ENCODE data around the gene SLC35C1. TPM values are rescaled to one million over a fixed set of nuclear protein-coding genes. Genes with fewer than 3 reads are reported as not detected.
A peak's percentile ranks its signal among the peaks of the same experiment; 100 is the strongest.
"Not testable (repeated sequence)": the region's sequence is repeated elsewhere in the genome, so short reads cannot be mapped to it uniquely, and the experiment has no call there.

SLC35C1 gene
- total RNA-seq, 1 experiment from 2014 or later = 11.0 TPM

- no peak for DNase-seq (ENCODE audit: low read depth)
Measured at GRCh38 chr11:45811109-45811435, 6.1 kb downstream of the SLC35C1 start.

- DNase-seq (ENCODE audit: low read depth) = no peak
Measured at GRCh38 chr11:45811571-45812290, 6.8 kb downstream of the SLC35C1 start.

- DNase-seq (ENCODE audit: low read depth) = no peak
Measured at GRCh38 chr11:45812581-45813548, 7.9 kb downstream of the SLC35C1 start.

GRCh38 chr11:45815747-45816146, 10.8 kb downstream of the SLC35C1 start:
- DNase-seq (ENCODE audit: low read depth) = peak; percentile 52

GRCh38 chr11:45816614-45817013, 11.7 kb downstream of the SLC35C1 start:
- no peak for DNase-seq (ENCODE audit: low read depth)

- DNase-seq (ENCODE audit: low read depth) = no peak
Measured at GRCh38 chr11:45817191-45817590, 12.2 kb downstream of the SLC35C1 start.

- no peak for DNase-seq (ENCODE audit: low read depth)
Measured at GRCh38 chr11:45818961-45819605, 14.1 kb downstream of the SLC35C1 start.

GRCh38 chr11:45820211-45820857, 15.4 kb downstream of the SLC35C1 start:
- no peak for DNase-seq (ENCODE audit: low read depth)

- not testable (repeated sequence) for DNase-seq (ENCODE audit: low read depth)
Measured at GRCh38 chr11:45826492-45826891, 21.5 kb downstream of the SLC35C1 start.

GRCh38 chr11:45827123-45827522, 22.2 kb downstream of the SLC35C1 start:
- no peak for DNase-seq (ENCODE audit: low read depth)

GRCh38 chr11:45828996-45829395, 24.0 kb downstream of the SLC35C1 start:
- DNase-seq (ENCODE audit: low read depth) = no peak

GRCh38 chr11:45830596-45830995, 25.6 kb downstream of the SLC35C1 start:
- no peak for DNase-seq (ENCODE audit: low read depth)

GRCh38 chr11:45832811-45833441, 28.0 kb downstream of the SLC35C1 start:
- DNase-seq (ENCODE audit: low read depth) = no peak

GRCh38 chr11:45833761-45834160, 28.8 kb downstream of the SLC35C1 start:
- DNase-seq (ENCODE audit: low read depth) = no peak

- no peak for DNase-seq (ENCODE audit: low read depth)
Measured at GRCh38 chr11:45834298-45834756, 29.4 kb downstream of the SLC35C1 start.

GRCh38 chr11:45839204-45839603, 34.3 kb downstream of the SLC35C1 start:
- no peak for DNase-seq (ENCODE audit: low read depth)

- DNase-seq (ENCODE audit: low read depth) = not testable (repeated sequence)
Measured at GRCh38 chr11:45840251-45840650, 35.3 kb downstream of the SLC35C1 start.

GRCh38 chr11:45843158-45843924, 38.4 kb downstream of the SLC35C1 start:
- peak; percentile 87 for DNase-seq (ENCODE audit: low read depth)

- DNase-seq (ENCODE audit: low read depth) = no peak
Measured at GRCh38 chr11:45844822-45845578, 40.1 kb downstream of the SLC35C1 start.

Measured in M059J (cell line).